NT2/D1 (cell line): ENCODE data around the gene THAP10.

Experiments
- SUZ12 ChIP-seq: IDR thresholded peaks from 2 replicates; pipeline ENCODE4 v1.6.1; 2011; ENCODE audit not compliant: insufficient read length, insufficient read depth; ENCODE audit errors: extremely low read depth
- YY1 ChIP-seq: IDR thresholded peaks from 2 replicates; pipeline ENCODE4 v1.6.1; 2011; ENCODE audit not compliant: insufficient read length, insufficient read depth
- ZNF274 ChIP-seq: IDR thresholded peaks from 2 replicates; pipeline ENCODE4 v1.6.1; 2011; ENCODE audit warnings: mild to moderate bottlenecking, low read depth, low read length

- TF ChIP-seq YY1 (no peak), ZNF274 (no peak), SUZ12 (no peak)
These were observed 34.5 kb downstream of the THAP10 start for GRCh38 chr15:70857562-70858285.
